ENCODE measurements around the gene COX5A. TPM values are rescaled to one million over a fixed set of nuclear protein-coding genes. Genes with fewer than 3 reads are reported as not detected.
"Not testable (repeated sequence)": the region's sequence is repeated elsewhere in the genome, so short reads cannot be mapped to it uniquely, and the experiment has no call there.

COX5A gene
- polyA plus RNA-seq, 1 experiment = 64.6 TPM

DNA sequence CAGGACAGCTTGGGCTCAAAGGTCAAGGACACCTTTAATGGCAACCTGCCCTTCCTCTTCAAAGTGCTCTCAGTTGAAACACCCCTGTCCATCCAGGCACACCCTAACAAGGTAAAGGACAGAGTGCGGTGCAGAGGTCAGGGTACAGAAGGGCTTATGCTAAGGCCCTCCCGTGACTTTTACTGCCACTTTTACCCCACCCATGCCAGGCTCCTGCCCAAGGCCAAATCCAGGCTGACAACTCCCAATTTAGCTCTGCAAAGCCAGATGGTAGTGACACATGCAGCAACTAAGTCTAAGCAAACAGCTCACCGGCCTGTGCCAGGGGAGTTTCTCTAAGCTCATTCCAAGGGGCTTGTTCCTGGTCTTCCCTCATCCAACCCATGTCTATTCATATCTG lies 46.4 kb downstream of the COX5A start:
- DNase-seq (ENCODE audit: low read depth) = no peak
- TF ChIP-seq, protein P1, sequence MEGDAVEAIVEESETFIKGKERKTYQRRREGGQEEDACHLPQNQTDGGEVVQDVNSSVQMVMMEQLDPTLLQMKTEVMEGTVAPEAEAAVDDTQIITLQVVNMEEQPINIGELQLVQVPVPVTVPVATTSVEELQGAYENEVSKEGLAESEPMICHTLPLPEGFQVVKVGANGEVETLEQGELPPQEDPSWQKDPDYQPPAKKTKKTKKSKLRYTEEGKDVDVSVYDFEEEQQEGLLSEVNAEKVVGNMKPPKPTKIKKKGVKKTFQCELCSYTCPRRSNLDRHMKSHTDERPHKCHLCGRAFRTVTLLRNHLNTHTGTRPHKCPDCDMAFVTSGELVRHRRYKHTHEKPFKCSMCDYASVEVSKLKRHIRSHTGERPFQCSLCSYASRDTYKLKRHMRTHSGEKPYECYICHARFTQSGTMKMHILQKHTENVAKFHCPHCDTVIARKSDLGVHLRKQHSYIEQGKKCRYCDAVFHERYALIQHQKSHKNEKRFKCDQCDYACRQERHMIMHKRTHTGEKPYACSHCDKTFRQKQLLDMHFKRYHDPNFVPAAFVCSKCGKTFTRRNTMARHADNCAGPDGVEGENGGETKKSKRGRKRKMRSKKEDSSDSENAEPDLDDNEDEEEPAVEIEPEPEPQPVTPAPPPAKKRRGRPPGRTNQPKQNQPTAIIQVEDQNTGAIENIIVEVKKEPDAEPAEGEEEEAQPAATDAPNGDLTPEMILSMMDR (IDR thresholded peaks at IDR 0.05; ENCODE audit: insufficient read depth, low read depth, low read length) = no peak
- Histone ChIP-seq H3K4me3 (ENCODE audit: low read depth, low read length) (no peak overlapping the region), H3K27me3 (ENCODE audit: control insufficient read depth, insufficient read depth, low read length) (no peaks in the 10 kb centered on the region), H3K36me3 (ENCODE audit: control insufficient read depth, insufficient read depth, low read length) (peaks cover 11% of the 10 kb centered on the region)
- ChIA-PET POLR2A (no interaction called here), CTCF (interaction anchor here (2.8 kb wide), 1 partner anchor 10 kb away, joined by 23 read pairs; no protein-coding TSS in a partner anchor)

DNA sequence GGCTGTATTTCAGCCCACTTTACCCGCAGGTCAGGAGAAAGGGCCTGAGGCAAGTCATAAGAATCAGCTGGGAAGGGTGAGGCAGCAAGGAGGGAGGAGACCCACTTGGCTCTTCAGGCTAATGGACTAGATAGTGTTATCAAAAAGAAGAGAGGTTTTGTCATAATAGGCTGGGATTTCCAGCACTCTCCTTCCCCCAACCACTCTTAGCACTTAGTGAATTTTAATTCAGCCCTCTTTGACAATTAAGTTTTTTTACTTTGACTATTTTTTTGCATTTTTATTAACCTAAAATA lies 47.3 kb downstream of the COX5A start:
- Histone ChIP-seq H3K4me3 (ENCODE audit: low read depth, low read length) (peak overlapping the region; percentile 99), H3K27me3 (ENCODE audit: control insufficient read depth, insufficient read depth, low read length) (no peaks in the 10 kb centered on the region), H3K36me3 (ENCODE audit: control insufficient read depth, insufficient read depth, low read length) (peaks cover 9% of the 10 kb centered on the region)
- POLR2A ChIA-PET = no interaction called here
- DNase-seq (ENCODE audit: low read depth) = no peak
- CTCF ChIA-PET = interaction anchor here (2.8 kb wide), 1 partner anchor 11 kb away, joined by 21 read pairs; no protein-coding TSS in a partner anchor
- TF ChIP-seq, protein P1 (IDR thresholded peaks at IDR 0.05; ENCODE audit: insufficient read depth, low read depth, low read length) = no peak

DNA sequence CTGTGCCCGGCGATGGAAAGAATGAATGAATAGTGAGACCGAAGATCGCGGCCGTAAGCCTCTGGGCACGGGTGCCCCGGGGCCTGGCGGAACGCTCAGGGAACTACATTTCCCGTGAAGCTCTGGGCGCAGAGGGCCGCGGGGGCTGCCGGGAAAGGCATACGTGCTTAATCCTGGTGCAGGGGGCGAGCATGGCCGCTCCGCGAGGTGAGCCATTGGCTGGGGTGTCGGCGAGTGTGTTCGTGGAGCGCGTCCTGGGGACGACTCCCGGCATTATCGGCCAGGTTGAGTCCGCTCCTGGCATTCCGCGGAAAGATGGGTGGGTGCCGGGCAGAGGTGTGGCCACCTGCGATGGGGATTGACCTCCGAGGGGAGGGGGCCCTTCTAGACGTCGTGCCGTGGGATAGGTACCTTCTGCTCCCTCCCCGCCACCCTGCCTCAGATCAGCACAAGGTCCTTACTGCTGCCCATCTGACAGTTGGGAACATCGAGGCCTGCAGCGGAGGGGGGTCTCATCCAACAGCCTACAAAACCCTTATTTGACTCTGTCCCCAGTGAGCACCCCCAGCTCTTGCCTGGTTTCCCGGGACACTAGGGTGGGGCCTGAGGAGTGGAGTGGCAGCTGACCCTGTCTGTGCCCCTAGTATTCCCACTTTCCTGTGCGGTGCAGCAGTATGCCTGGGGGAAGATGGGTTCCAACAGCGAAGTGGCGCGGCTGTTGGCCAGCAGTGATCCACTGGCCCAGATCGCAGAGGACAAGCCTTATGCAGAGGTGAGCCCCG lies 47.8 kb downstream of the COX5A start, which contains the start of gene MPI:
MPI (plus strand) TSS at position 160 of the 782 bp plus-strand sequence; CDS start at position 192, 32 bp downstream.
- Histone ChIP-seq H3K36me3 (ENCODE audit: control insufficient read depth, insufficient read depth, low read length) (peaks cover 9% of the 10 kb centered on the region), H3K4me3 (ENCODE audit: low read depth, low read length) (peak within 1 kb of the TSS; percentile 99), H3K27me3 (ENCODE audit: control insufficient read depth, insufficient read depth, low read length) (no peaks in the 10 kb centered on the region)
- ChIA-PET POLR2A (interaction anchor here (0.6 to 1.0 kb wide), 4 partner anchors 11 to 21 kb away, joined by 3 to 17 read pairs (median 4); partner anchors contain the start of gene FAM219B), CTCF (interaction anchor here (1.0 to 2.8 kb wide), 4 partner anchors 11 to 115 kb away, joined by 3 to 21 read pairs (median 5); partner anchors contain the start of gene SCAMP2)
- TF ChIP-seq, protein P1 (IDR thresholded peaks at IDR 0.05; ENCODE audit: insufficient read depth, low read depth, low read length) = no peak
- no peak for DNase-seq (ENCODE audit: low read depth)

DNA sequence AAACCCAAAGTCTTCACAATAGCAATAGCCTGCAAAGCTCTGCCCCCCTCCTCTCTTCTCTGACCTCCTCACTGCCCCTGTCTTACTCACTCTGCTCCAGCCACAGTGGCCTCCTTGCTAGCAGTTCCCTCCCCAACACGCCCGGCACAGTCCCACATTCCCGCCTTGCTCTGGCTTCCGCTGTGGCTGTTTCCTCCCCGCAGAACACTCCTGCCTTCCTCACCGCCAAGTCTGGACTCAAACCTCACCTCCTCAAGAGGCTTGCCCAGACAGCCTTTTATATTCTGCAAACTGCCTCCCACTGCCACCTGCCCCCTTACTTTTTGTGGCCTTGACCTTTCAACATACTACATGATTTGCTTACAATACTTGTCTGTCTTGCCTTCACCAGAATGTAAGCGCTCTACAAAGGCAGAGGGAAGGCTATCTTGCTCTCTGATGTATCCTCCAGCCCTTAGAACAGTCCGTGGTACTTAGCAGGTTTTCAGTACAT lies 48.4 kb downstream of the COX5A start:
- TF ChIP-seq, protein P1 (IDR thresholded peaks at IDR 0.05; ENCODE audit: insufficient read depth, low read depth, low read length) = no peak
- POLR2A ChIA-PET = interaction anchor here (0.6 to 1.0 kb wide), 3 partner anchors 10 to 17 kb away, joined by 3 to 17 read pairs (median 3); partner anchors contain the start of gene FAM219B
- no peak for DNase-seq (ENCODE audit: low read depth)
- H3K36me3 ChIP-seq (ENCODE audit: control insufficient read depth, insufficient read depth, low read length) = peaks cover 9% of the 10 kb centered on the region
- CTCF ChIA-PET = interaction anchor here (1.0 to 2.8 kb wide), 5 partner anchors 12 to 120 kb away, joined by 3 to 21 read pairs (median 3); partner anchors contain the start of gene SCAMP2
- H3K27me3 ChIP-seq (ENCODE audit: control insufficient read depth, insufficient read depth, low read length) = no peaks in the 10 kb centered on the region
- peak overlapping the region; percentile 99 for H3K4me3 ChIP-seq (ENCODE audit: low read depth, low read length)

DNA sequence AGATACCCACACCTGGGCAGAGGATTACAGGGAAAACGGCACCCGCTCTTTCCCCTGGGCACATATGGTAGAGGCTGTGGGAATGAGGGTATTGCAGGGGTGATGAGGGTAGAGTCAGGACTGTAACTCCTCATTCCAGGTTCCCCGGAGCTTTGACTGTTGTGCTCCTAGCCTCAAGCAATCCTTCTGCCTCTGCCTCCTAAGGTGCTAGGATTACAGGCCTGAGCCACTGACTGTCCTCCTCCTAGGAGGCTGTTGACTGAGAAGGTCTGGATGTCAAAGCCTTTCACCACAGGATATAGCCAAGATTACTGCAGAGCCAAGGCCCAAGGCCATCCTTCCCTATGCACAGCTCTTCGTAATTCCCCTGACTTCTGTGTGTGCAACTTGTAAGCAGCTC lies 49.2 kb downstream of the COX5A start:
- TF ChIP-seq, protein P1 (IDR thresholded peaks at IDR 0.05; ENCODE audit: insufficient read depth, low read depth, low read length) = no peak
- Histone ChIP-seq H3K27me3 (ENCODE audit: control insufficient read depth, insufficient read depth, low read length) (no peaks in the 10 kb centered on the region), H3K36me3 (ENCODE audit: control insufficient read depth, insufficient read depth, low read length) (peaks cover 9% of the 10 kb centered on the region), H3K4me3 (ENCODE audit: low read depth, low read length) (no peak overlapping the region)
- CTCF ChIA-PET = interaction anchor here (1.1 to 2.8 kb wide), 4 partner anchors 13 to 119 kb away, joined by 3 to 21 read pairs (median 5); partner anchors contain the start of gene SCAMP2
- no peak for DNase-seq (ENCODE audit: low read depth)
- POLR2A ChIA-PET = no interaction called here

DNA sequence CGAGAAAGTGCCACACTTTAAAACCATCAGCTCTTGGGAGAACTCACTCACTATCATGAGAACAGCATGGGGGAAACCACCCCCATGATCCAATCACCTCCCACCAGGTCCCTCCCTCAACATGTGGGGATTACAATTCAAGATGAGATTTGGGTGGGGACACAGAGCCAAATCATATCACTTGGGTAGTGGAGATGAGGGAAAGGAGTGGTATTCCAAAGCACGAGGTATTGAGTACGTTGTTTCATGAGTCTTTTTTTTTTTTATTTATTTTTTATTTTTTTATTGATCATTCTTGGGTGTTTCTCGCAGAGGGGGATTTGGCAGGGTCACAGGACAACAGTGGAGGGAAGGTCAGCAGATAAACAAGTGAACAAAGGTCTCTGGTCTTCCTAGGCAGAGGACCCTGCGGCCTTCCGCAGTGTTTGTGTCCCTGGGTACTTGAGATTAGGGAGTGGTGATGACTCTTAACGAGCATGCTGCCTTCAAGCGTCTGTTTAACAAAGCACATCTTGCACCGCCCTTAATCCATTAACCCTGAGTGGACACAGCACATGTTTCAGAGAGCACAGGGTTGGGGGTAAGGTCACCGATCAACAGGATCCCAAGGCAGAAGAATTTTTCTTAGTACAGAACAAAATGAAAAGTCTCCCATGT lies 50.2 kb downstream of the COX5A start:
- H3K27me3 ChIP-seq (ENCODE audit: control insufficient read depth, insufficient read depth, low read length); POLR2A ChIA-PET: not testable (repeated sequence)
- CTCF ChIA-PET = interaction anchor here (2.0 to 2.8 kb wide), 2 partner anchors 14 kb away, joined by 7 to 21 read pairs; partner anchors contain the start of gene SCAMP2

More for the DNA sequence above, 50.2 kb downstream of the COX5A start:
- DNase-seq (ENCODE audit: low read depth); H3K36me3 ChIP-seq (ENCODE audit: control insufficient read depth, insufficient read depth, low read length); H3K4me3 ChIP-seq (ENCODE audit: low read depth, low read length): not testable (repeated sequence)

All from BJ (cell line).